ENCODE measurements around the gene SH2B3. TPM values are rescaled to one million over a fixed set of nuclear protein-coding genes. Genes with fewer than 3 reads are reported as not detected.

SH2B3 gene
- total RNA-seq: 1 to 10 TPM; 2.5 to 9.5 (median 6.4) TPM

DNA sequence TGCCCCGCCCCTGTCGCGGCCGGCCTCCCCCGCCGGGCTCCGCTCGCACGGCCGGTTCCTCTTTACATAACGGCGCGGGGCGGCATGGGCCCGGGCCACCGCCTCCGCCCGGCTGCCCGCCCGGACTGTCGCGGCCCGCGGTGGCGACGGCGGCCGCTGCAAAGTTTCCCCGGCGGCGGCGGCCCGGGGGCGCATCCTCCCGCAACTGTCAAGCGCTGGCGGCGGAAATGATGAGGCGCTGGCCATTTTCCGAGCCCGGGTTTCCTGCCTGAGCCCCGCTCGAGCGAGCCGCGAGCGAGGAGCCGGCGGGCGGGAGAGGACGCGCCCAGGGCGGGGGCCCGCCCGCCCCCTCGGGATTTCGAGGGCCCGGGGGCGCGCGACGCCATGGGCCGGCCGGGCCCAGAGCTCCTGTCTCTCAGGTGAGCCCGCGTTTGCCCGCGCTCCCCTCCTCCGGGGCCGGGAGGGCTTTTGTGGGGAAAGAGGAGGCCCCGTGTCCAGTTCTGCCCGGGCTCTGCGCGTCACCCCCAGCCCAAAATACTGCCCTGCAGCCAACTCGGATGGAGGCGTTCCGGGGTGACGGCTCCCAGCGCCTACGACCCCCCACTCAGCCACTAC, at the start of gene SH2B3:
Gene SH2B3, plus strand, starts transcription at position 65 of the 615 bp plus-strand sequence. CDS start 12,223 bp downstream, outside the sequence.
- Histone ChIP-seq H3K27ac (peak within 1 kb of the TSS in 1 of 2 donors; percentile 67), H3K4me3 (peak within 1 kb of the TSS; percentile 66 to 93 (median 71)), H3K4me1 (replicated peaks in 1 of 2) (peaks cover 26 to 30% of the 10 kb centered on the region in 2 donors)
- peak in 4 of 8 experiments; percentile 1 to 46 (median 38) for ATAC-seq (replicated peaks in 6 of 8)
- in situ Hi-C loops (cut with MboI; ENCODE audit: low pct_unique_long_range_greater_than_20kb in 2 of 9, low sequenced_read_pairs in 9 of 9, unreplicated experiment in 9 of 9): no loop called here
- WGBS, 10 experiments: no CpG with 5 or more reads among the region's 80 CpGs

DNA sequence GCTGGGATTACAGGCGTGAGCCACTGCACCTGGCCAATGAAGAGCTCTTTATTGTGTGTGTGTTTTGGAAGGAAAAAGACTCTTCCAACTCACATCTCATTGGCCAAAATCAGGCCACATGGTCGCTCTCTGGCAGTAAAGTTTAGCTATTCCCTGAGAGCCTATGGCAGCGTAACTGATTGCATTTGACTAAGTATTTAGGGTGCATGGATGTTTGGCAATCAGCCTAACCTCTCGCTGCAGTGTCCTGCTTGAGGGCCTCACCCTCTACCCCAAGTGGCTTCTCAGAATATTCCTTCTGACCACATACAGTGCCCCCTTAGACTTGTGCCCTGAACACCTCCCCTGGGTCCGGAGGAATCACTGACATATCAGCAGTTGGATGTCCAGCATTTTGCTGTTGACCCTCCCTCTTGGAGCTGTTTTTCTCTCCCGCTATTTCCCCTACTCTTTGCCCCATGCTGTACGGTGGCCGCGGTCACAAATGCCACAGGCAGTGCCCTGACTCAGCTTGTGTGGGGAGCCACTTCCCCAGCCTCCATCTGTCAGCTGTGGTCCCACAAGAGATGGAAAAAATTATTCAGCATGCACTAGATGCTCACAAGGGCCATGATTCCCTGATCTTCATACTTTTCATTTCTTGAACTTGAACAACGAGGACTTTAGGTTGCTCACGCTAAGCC, 46.4 kb upstream of the SH2B3 start:
- peaks cover 3 to 11% of the 10 kb centered on the region in 2 donors for H3K4me1 ChIP-seq (replicated peaks in 1 of 2)
- 21 to 100% (median 90%) methylated on average over 1 to 8 of the region's 11 CpGs; no CpG with 5 or more reads in 4 of the 10 experiments for WGBS, 10 experiments
- no peak overlapping the region for H3K4me3 ChIP-seq
- in situ Hi-C loops (cut with MboI; ENCODE audit: low pct_unique_long_range_greater_than_20kb in 2 of 9, low sequenced_read_pairs in 9 of 9, unreplicated experiment in 9 of 9): no loop called here
- ATAC-seq (replicated peaks in 6 of 8): no peak
- no peak overlapping the region for H3K27ac ChIP-seq

DNA sequence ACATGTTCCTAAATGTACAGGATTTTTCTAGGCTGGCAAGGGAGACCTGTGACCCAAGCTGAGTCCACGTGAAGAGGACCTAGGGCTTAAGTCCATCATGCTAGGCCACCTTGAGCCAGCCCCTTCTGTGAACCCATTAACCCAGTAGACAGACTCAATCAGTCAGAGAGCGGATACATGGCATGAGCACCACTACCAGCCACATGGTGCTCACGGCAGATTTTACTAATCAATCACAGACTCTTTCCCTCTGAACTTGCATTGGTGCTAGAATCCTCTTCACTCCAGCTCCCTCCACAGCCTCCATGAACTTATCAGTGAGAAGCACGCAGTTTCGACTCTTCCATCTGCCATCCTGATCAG, 45.8 kb upstream of the SH2B3 start:
- ATAC-seq (replicated peaks in 6 of 8): no peak
- in situ Hi-C loops (cut with MboI; ENCODE audit: low pct_unique_long_range_greater_than_20kb in 2 of 9, low sequenced_read_pairs in 9 of 9, unreplicated experiment in 9 of 9): no loop called here
- H3K4me1 ChIP-seq (replicated peaks in 1 of 2): peaks cover 3 to 11% of the 10 kb centered on the region in 2 donors
- 14 to 90% (median 71%) methylated on average over 1 to 4 of the region's 5 CpGs; no CpG with 5 or more reads in 2 of the 10 experiments for WGBS, 10 experiments
- H3K27ac ChIP-seq: no peak overlapping the region
- no peak overlapping the region for H3K4me3 ChIP-seq

DNA sequence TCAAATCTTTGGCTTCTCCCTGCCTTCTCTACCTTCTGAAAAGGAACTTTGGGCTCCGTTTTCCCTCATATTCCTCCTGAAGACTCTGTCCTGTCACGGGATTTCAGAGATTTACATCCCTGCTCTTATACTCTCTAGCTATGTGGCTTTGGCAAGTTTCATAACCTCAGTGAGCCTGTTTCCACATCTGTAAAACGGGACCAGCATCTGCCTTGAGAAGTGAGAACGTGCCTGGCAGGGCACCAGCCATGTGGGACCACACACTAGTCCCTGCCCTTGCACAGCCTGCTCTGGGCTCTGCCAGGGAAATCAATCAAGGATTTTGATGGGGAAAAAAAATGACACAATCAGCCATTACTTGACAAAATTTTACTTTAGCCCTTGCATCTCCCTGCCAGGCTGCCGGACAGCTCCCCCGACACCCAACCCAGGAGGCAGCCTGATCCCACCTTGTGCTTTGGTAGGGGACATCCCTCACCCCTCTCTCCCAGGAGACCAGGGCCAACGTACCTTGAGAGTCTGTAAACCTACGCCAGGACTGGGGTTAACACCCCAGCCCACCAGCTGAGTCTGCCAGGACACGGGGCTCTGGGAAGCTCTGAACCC, 45.3 kb upstream of the SH2B3 start:
- in situ Hi-C loops (cut with MboI; ENCODE audit: low pct_unique_long_range_greater_than_20kb in 2 of 9, low sequenced_read_pairs in 9 of 9, unreplicated experiment in 9 of 9): no loop called here
- Histone ChIP-seq H3K4me3 (no peak overlapping the region), H3K4me1 (replicated peaks in 1 of 2) (peaks cover 3 to 11% of the 10 kb centered on the region in 2 donors), H3K27ac (no peak overlapping the region)
- peak in 2 of 8 experiments; percentile 11 to 18 for ATAC-seq (replicated peaks in 6 of 8)
- 4 to 96% (median 82%) methylated on average over 1 to 5 of the region's 9 CpGs; no CpG with 5 or more reads in 2 of the 10 experiments for WGBS, 10 experiments

DNA sequence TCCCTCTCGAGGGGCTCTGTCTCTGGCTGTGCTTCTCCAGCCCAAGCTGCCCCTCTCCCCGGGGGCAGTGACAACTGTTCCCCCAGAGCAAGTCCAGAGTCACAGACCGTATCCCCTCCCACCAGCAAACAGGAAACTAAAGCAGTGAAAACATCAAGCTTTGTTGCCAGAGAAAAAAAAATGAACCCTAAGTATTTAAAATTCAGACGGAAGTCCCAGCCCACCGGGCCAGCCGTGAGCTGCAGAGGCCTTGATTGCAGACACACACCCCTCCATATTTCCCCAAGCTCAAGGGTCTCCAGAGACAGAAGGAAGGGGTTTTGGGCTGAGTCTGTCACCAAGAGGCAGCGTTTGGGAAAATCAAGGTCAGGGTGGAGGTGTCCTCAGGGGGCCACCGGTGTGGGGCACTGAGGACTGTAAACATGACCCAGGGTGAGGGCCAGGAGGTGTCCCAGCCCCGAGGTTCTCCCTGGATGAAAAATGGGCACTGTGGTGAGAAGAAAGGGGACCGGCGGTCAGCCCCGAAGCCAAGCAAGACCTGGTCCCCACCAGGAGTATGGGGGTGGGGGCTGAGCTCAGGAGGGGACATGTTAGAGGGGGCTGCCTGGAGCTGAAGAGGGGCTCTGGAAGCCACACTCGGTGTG, 44.5 kb upstream of the SH2B3 start:
- in situ Hi-C loops (cut with MboI; ENCODE audit: low pct_unique_long_range_greater_than_20kb in 2 of 9, low sequenced_read_pairs in 9 of 9, unreplicated experiment in 9 of 9): no loop called here
- WGBS, 10 experiments: 33 to 100% (median 66%) methylated on average over 1 to 4 of the region's 13 CpGs; no CpG with 5 or more reads in 4 of the 10 experiments
- peak in 2 of 8 experiments; percentile 4 to 17 for ATAC-seq (replicated peaks in 6 of 8)
- peak overlapping the region in 1 of 2 donors; percentile 12 for H3K27ac ChIP-seq
- H3K4me1 ChIP-seq (replicated peaks in 1 of 2): peaks cover 3 to 11% of the 10 kb centered on the region in 2 donors
- H3K4me3 ChIP-seq: no peak overlapping the region

DNA sequence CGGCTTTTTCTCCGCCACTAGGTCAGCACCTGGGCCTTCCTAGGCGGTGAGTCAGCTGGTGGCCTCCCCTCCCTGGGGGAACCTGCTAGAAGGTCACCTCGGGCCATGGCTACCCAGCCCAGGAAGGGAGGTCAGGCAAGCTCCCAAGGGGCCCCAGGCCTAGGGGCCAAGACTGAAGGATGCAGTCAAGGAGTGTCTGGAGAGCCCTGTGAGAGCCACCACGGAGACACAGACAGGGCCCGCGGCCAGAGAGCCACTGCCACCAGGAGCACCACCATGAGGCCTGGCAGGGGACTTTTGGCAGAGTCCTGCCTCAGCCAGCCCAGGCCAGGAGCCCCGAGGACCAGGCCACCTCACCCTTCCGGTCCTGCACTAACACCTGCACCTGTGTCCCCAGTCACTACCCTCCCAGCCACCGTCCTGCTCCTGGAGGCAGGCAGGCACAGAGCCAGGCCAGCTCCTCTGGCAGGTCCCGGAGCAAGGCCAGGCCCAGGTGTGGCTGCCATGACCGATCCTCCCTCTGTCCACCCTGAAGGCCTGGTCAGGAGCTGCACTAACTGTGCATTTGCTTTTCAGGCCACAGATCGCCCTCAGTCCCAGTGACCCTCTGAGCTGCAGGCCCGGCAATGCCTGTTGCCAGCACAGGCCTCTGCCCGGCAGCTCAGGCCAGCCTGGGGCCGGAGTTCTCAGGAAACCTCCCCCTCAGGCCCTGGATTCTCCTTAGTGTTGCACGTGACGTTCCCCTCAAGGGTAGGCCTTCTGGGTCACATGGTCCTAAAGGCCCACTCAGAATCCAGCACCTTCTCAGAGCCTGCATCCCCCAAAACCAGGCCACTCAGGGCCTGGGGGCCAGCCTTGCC, 43.8 kb upstream of the SH2B3 start:
- H3K27ac ChIP-seq: peak overlapping the region in 1 of 2 donors; percentile 12
- no peak overlapping the region for H3K4me3 ChIP-seq
- in situ Hi-C loops (cut with MboI; ENCODE audit: low pct_unique_long_range_greater_than_20kb in 2 of 9, low sequenced_read_pairs in 9 of 9, unreplicated experiment in 9 of 9): no loop called here
- 83 to 91% methylated on average over 2 to 6 of the region's 18 CpGs; no CpG with 5 or more reads in 8 of the 10 experiments for WGBS, 10 experiments
- peak in 6 of 8 experiments; percentile 13 to 52 (median 30) for ATAC-seq (replicated peaks in 6 of 8)
- H3K4me1 ChIP-seq (replicated peaks in 1 of 2): peaks cover 3 to 11% of the 10 kb centered on the region in 2 donors

DNA sequence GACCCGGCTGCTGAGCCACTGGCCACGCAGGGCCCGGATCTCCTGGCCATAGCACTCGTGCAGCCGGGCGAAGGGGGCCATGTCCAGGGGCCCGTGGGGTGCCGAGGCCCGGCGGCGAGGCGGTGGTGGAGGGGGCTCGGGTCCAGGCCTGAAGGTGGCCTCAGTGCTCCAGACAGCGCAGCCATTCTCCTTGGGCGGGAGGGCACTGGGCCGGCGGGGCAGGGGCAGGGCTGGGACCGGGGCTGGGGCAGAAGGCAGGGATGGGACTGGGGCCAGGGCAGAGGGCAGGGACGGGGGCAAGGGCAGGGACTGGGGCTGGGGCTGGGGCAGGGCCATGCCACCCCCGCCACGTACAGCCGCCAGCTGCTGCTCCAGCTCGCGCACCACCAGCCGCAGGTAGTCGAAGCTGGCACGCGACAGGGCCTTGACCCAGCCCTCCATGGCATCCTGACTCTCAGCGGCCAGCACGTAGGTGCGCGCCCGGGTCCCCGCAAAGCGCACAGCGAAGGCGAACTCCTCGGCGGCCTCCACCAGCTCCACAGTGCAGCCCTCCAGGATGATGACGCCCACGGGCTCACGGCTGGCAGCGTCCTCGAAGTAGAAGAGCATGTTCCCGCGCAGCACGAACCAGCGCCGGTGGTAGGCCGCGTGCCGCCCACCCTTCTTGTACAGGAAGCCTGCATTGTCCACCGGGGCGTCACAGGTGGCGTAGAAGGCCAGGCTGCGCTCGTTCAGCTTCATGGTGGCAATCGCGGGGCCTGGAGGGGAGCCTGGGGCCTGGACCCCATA, 42.8 kb upstream of the SH2B3 start:
- Histone ChIP-seq H3K4me1 (replicated peaks in 1 of 2) (peaks cover 9 to 14% of the 10 kb centered on the region in 2 donors), H3K27ac (no peak overlapping the region), H3K4me3 (no peak overlapping the region)
- in situ Hi-C loops (cut with MboI; ENCODE audit: low pct_unique_long_range_greater_than_20kb in 2 of 9, low sequenced_read_pairs in 9 of 9, unreplicated experiment in 9 of 9): no loop called here
- WGBS, 10 experiments: 91 to 100% (median 99%) methylated on average over 1 to 10 of the region's 59 CpGs; no CpG with 5 or more reads in 6 of the 10 experiments
- peak in 4 of 8 experiments; percentile 3 to 20 (median 16) for ATAC-seq (replicated peaks in 6 of 8)

DNA sequence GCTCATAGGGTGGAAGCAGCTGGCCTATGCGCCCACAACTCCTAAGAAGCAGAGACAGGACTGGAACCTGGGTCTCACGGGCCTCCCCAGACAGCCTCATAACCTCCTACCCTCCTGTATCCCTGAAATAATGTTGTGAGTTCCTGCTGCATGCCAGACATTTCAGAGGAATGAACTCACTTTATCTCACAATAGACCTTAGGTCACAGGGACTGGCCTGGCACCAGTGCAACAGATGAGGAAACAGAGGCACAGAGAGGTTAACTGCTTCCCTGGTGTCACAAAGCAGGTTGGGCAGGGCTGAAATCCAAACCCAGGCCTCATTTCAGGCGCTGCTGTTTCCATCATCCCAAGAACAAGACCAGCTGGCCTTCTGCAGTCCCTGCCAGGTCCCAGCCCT, 42.1 kb upstream of the SH2B3 start:
- WGBS, 10 experiments: 67 to 100% (median 80%) methylated on average over 1 to 2 of the region's 3 CpGs; no CpG with 5 or more reads in 3 of the 10 experiments
- in situ Hi-C loops (cut with MboI; ENCODE audit: low pct_unique_long_range_greater_than_20kb in 2 of 9, low sequenced_read_pairs in 9 of 9, unreplicated experiment in 9 of 9): no loop called here
- Histone ChIP-seq H3K27ac (no peak overlapping the region), H3K4me1 (replicated peaks in 1 of 2) (peaks cover 11 to 15% of the 10 kb centered on the region in 2 donors), H3K4me3 (no peak overlapping the region)
- no peak for ATAC-seq (replicated peaks in 6 of 8)

DNA sequence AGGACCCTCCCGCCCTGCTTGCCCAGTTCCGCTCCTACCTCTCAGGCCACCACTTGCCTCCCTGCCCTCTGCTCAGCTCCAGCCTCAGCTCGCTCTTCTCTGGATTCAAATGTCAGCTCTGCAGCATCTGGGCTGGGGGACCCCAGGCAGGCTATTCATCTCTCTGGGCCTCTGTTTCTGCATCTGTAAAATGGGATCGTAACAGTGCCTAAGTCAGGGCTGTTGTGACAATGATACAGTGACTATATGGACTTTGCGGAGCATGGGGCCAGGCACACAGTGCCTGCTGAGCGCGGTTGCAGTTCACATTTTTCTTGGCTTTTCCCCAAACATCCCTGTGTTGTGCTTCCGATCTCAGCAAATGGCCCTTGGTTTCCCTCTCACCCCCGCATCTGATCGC, 39.6 kb upstream of the SH2B3 start:
- WGBS, 10 experiments: 89 to 100% (median 94%) methylated on average over 3 to 7 of the region's 10 CpGs; no CpG with 5 or more reads in 6 of the 10 experiments
- no peak overlapping the region for H3K4me3 ChIP-seq
- in situ Hi-C loops (cut with MboI; ENCODE audit: low pct_unique_long_range_greater_than_20kb in 2 of 9, low sequenced_read_pairs in 9 of 9, unreplicated experiment in 9 of 9): no loop called here
- H3K27ac ChIP-seq: no peak overlapping the region
- ATAC-seq (replicated peaks in 6 of 8): no peak
- H3K4me1 ChIP-seq (replicated peaks in 1 of 2): peaks cover 11 to 12% of the 10 kb centered on the region in 2 donors

DNA sequence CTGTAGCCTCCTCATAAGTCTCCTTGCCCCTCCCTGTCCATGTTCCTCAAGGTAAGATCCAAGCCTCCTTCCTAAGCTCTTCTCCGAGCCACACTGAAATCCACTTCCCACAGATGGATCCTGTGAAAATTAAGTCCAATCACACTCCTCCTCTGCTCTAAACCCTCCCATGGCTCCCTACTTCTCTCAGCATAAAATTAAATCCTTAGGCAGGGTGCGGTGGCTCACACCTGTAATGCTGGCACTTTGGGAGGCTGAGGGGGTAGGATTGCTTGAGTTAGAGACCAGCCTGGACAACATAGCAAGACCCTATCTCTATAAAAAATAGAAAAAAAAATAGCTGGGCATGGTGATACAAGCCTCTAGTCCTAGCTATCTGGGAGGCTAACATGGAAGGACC, 39.1 kb upstream of the SH2B3 start:
- in situ Hi-C loops (cut with MboI; ENCODE audit: low pct_unique_long_range_greater_than_20kb in 2 of 9, low sequenced_read_pairs in 9 of 9, unreplicated experiment in 9 of 9): no loop called here
- ATAC-seq (replicated peaks in 6 of 8): no peak
- WGBS, 10 experiments: 94 to 100% (median 100%) methylated on average over 1 to 2 of the region's 2 CpGs; no CpG with 5 or more reads in 4 of the 10 experiments

DNA sequence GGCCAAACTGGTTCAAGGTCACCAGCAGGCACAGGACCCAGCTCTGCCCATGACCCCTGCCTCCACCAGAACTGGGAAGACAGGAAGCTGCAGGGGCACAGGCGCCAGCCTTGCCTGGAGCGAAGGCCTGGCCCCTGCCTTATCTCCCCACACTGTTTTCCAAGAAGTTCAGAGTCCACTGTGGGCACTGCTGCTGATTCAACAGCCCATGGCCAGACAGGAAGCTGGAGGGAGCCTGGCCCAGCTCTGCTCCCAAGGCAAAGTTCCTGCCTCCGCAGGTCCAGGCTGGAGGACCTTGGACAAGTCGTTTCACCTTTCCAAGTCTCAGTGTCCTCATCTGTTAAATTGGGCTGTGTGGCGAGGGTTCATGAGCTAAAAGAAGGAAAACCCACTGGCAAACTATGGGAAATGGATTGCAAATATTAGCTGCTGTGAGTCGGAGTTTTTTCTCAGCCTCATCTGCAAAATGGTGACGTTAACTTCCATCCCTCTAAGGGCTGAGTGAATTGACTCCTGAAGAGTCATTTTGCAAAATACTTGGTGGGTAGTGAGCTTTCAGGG, 38.0 kb upstream of the SH2B3 start:
- in situ Hi-C loops (cut with MboI; ENCODE audit: low pct_unique_long_range_greater_than_20kb in 2 of 9, low sequenced_read_pairs in 9 of 9, unreplicated experiment in 9 of 9): no loop called here
- H3K27ac ChIP-seq: no peak overlapping the region
- 13 to 83% (median 48%) methylated on average over 1 to 6 of the region's 7 CpGs; no CpG with 5 or more reads in 3 of the 10 experiments for WGBS, 10 experiments
- peak overlapping the region; percentile 69 to 88 (median 85) for H3K4me3 ChIP-seq
- H3K4me1 ChIP-seq (replicated peaks in 1 of 2): peaks cover 4 to 9% of the 10 kb centered on the region in 2 donors
- peak in 2 of 8 experiments; percentile 5 for ATAC-seq (replicated peaks in 6 of 8)

More for the DNA sequence above, 39.1 kb upstream of the SH2B3 start:
- peaks cover 7 to 9% of the 10 kb centered on the region in 2 donors for H3K4me1 ChIP-seq (replicated peaks in 1 of 2)
- H3K4me3 ChIP-seq: no peak overlapping the region
- H3K27ac ChIP-seq: no peak overlapping the region
